ENCODE data around the gene CLDN14.

The CLDN14 gene

DNA sequence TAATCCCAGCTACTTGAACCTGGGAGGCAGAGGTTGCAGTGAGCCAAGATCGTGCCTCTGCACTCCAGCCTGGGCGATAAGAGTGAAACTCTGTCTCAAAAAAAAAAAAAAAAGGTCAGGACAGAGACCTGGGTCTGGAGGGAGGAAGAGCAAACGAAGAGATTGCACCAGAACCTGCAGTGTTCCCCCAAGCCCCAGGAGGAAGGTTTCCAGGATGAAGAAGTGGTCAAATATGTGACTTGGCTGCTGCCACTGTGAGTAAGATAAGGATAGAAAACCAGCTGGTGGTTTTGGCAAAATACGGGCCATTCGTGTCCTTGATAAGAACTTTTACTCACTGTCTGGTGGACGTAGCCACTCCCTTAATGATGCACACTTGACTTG is 42.2 kb downstream of the CLDN14 start:
- H3K4me3 ChIP-seq (ENCODE audit: low read length) = no peak overlapping the region
- DNase-seq (ENCODE audit: low read depth) = peak; percentile 80
- TF ChIP-seq, protein P1, sequence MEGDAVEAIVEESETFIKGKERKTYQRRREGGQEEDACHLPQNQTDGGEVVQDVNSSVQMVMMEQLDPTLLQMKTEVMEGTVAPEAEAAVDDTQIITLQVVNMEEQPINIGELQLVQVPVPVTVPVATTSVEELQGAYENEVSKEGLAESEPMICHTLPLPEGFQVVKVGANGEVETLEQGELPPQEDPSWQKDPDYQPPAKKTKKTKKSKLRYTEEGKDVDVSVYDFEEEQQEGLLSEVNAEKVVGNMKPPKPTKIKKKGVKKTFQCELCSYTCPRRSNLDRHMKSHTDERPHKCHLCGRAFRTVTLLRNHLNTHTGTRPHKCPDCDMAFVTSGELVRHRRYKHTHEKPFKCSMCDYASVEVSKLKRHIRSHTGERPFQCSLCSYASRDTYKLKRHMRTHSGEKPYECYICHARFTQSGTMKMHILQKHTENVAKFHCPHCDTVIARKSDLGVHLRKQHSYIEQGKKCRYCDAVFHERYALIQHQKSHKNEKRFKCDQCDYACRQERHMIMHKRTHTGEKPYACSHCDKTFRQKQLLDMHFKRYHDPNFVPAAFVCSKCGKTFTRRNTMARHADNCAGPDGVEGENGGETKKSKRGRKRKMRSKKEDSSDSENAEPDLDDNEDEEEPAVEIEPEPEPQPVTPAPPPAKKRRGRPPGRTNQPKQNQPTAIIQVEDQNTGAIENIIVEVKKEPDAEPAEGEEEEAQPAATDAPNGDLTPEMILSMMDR (conservative IDR thresholded peaks at IDR 0.05; ENCODE audit: low read length) = no peak

DNA sequence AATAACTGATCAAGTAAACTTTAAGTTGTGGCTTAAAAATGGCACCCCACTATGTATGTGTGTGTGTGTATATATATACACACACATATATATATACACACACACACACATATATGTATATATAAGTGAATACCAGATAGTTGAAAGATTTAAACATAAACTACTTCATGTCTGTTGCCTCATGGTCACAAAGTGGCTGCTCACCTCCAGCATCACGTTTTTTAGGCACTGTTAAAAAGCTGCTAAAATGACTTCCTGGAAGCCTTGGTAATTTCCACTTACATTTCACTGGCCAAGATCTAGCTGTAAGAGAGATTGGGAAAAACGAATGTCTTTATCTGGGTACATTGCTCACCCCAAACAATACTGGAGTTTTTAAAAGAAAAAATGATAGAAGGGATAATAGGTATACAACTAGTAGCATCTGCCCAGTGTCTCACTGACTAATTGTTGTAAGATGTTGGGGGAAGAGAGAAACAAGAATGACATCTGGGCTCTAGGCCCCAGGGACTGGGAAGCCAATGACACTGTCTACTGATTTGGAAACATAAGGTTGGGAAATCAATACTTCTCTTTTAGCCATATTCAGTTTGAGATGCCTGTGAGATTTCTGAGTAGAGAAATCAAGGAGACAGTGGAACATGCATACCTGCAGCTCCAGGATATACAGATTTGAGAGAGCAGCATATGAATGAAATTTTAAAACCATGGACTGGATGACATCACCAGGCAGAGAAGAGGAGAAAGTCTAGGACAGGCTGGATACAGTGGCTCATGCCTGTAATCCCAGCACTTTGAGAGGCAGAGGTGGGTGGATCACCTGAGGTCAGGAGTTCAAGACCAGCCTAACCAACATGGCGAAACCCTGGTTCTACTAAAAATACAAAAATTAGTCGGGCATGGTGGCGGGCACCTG is 42.8 kb downstream of the CLDN14 start:
- TF ChIP-seq, protein P1 (conservative IDR thresholded peaks at IDR 0.05; ENCODE audit: low read length) = no peak
- H3K4me3 ChIP-seq (ENCODE audit: low read length) = no peak overlapping the region
- peak; percentile 44 for DNase-seq (ENCODE audit: low read depth)

DNA sequence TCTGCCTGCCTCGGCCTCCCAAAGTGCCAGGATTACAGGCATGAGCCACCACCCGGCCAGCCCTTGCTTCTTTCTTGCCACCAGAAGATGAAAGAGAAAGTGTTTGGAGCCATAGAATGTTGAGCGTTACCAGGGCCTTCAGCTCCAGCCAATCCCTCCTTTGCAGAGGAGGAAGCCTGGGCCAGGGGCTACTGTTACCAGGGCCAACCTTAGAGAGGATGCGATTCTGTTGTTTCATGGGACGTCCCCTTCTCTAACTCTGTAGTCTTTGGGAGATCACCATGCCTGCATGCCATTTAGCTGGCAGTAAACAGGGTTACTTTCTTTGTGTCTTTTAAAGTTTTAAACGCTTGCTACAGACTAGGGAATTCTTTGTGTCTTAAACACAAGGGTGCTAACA is 45.8 kb downstream of the CLDN14 start:
- no peak overlapping the region for H3K4me3 ChIP-seq (ENCODE audit: low read length)
- TF ChIP-seq, protein P1 (conservative IDR thresholded peaks at IDR 0.05; ENCODE audit: low read length) = no peak
- no peak for DNase-seq (ENCODE audit: low read depth)

DNA sequence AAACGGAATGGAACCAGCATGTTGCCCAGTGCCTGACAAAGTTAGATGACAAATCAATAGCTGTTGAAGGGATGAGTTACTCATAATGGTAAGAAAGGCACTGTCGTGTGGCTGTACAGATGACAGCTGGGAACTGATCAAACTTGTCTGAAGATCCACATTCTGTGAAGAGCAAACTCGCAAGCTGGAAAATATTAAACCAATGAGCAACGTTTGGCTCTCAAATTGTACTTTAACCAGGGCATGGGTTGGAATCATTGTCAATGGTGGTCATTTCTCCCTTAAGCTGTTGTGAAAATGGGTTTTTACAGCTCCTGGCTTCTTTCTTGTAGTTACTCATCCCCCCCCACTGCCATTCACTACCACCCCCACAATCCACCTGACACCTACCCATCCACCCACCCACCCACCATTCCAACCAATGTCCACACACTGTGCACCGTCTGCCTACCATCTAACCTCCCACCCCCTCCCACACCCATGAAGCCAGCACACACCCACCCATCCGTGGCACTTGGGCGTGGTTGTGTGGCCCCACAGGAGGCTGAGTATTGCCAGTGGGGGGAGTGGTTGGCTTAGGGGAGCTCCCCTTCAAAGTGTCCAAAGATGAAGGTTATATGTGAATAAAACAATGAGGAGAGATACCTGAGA is 46.7 kb downstream of the CLDN14 start:
- no peak for DNase-seq (ENCODE audit: low read depth)
- H3K4me3 ChIP-seq (ENCODE audit: low read length) = no peak overlapping the region
- TF ChIP-seq, protein P1 (conservative IDR thresholded peaks at IDR 0.05; ENCODE audit: low read length) = no peak

DNA sequence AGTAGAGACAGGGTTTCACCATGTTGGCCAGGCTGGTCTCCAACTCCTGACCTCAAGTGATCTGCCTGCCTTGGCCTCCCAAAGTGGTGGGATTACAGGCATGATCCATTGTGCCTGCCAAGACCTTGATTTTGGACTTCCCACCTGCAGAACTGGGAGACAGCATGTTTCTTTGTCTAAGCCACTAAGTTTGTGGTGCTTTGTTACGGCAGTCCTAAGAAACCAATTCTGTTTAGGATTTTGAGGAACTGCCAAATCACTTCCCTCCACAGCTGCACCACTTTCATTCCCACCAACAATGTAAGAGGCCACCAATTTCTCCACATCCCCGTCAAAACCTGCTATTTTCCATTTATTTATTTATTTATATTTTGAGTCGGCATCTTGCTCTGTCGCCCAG is 48.7 kb downstream of the CLDN14 start:
- TF ChIP-seq, protein P1 (conservative IDR thresholded peaks at IDR 0.05; ENCODE audit: low read length) = no peak
- no peak for DNase-seq (ENCODE audit: low read depth)
- no peak overlapping the region for H3K4me3 ChIP-seq (ENCODE audit: low read length)

DNA sequence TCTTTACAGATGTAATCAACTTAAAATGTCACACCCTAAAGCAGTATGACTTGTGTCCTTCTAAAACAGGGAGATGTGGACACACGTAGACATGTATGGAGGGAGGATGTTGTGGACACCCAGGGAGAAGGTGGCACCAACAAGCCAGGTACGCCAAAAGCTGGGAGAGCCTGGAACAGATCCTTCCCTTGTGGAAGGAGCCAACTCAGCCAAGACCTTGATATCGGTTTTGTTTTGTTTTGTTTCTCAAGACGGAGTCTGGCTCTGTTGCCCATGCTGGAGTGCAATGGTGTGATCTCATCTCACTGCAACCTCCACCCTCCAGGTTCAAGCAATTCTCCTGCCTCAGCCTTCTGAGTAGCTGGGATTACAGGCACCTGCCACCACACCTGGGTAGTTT is 49.1 kb downstream of the CLDN14 start:
- H3K4me3 ChIP-seq (ENCODE audit: low read length) = no peak overlapping the region
- DNase-seq (ENCODE audit: low read depth) = no peak
- TF ChIP-seq, protein P1 (conservative IDR thresholded peaks at IDR 0.05; ENCODE audit: low read length) = no peak

All from AG10803 (cell line).